ENCODE results near the gene SRM.
"Not testable (repeated sequence)": the region's sequence is repeated elsewhere in the genome, so short reads cannot be mapped to it uniquely, and the experiment has no call there.

Gene SRM

GRCh38 chr1:11063937-11064537 lies 4.2 kb upstream of the SRM start:
- DNase-seq: not testable (repeated sequence)

- DNase-seq: peak; percentile 21
These were observed 3.2 kb upstream of the SRM start for GRCh38 chr1:11062965-11063401.

- DNase-seq: no peak
These were observed 2.0 kb upstream of the SRM start for GRCh38 chr1:11061652-11062365.

- DNase-seq: no peak
These were observed 457 bp downstream of the SRM start for GRCh38 chr1:11059155-11059967.

- no peak for DNase-seq
These were observed 1.1 kb downstream of the SRM start for GRCh38 chr1:11058595-11059154.

GRCh38 chr1:11058026-11058425 lies 1.8 kb downstream of the SRM start:
- no peak for DNase-seq

- DNase-seq: no peak
These were observed 2.3 kb downstream of the SRM start for GRCh38 chr1:11057477-11057876.

GRCh38 chr1:11056504-11056903 lies 3.3 kb downstream of the SRM start:
- DNase-seq: no peak

- DNase-seq: no peak
These were observed 4.1 kb downstream of the SRM start for GRCh38 chr1:11055676-11056075.

GRCh38 chr1:11054666-11055065 lies 5.2 kb downstream of the SRM start:
- DNase-seq: no peak

- DNase-seq: no peak
These were observed 5.6 kb downstream of the SRM start for GRCh38 chr1:11054181-11054580.

- DNase-seq: no peak
These were observed 6.1 kb downstream of the SRM start for GRCh38 chr1:11053758-11054137.

- no peak for DNase-seq
These were observed 6.7 kb downstream of the SRM start for GRCh38 chr1:11052839-11053757.

GRCh38 chr1:11051781-11052511 lies 7.9 kb downstream of the SRM start:
- no peak for DNase-seq

GRCh38 chr1:11051121-11051520 lies 8.7 kb downstream of the SRM start:
- DNase-seq: not testable (repeated sequence)

- no peak for DNase-seq
These were observed 13.0 kb downstream of the SRM start, which contains the start of gene MASP2 for GRCh38 chr1:11046625-11047365. TSS of gene MASP2 (minus strand) at chr1:11047239. CDS start at chr1:11047207, 32 bp downstream.

GRCh38 chr1:11046270-11046566 lies 13.6 kb downstream of the SRM start:
- no peak for DNase-seq

GRCh38 chr1:11045428-11046269 lies 14.2 kb downstream of the SRM start:
- no peak for DNase-seq

- DNase-seq: no peak
These were observed 14.9 kb downstream of the SRM start for GRCh38 chr1:11044849-11045427.
